Measurements from ENCODE around the gene SLC6A19. TPM values are rescaled to one million over a fixed set of nuclear protein-coding genes. Genes with fewer than 3 reads are reported as not detected.
A peak's percentile ranks its signal among the peaks of the same experiment; 100 is the strongest.

The SLC6A19 gene
- total and polyA plus RNA-seq, 9 of the 15 experiments (the other 6 are each of a cell fraction or from before 2014, with no cell fraction given) = 0.03 to 1.6 (median 0.59) TPM

DNA sequence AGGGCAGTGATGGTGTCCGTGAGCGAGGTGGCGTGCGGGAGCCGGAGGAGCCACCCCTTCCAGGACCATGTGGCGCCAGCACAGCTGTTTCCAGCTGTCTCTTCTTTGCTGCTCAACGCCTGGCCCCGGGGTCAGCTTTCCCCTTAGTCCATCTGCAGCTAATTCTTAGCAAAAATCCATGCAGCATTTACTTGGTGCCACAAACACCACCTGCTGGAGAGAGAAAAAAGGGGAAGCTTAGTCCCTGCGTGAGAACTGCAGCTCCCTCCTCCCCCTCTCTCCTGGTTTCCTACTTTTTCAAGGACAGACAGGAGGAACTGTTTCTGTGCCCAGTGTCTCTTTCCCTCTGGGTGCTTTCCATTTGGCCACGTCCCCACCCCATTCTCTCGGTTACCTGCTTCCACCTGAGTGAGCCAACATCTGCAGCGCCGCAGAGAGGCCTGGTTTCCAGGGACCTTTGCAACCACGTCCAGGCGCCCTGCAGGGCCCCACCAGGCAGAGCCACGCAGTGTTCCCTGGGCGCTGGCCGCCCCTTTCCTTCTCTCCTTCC is 3.4 kb downstream of the SLC6A19 start (continued):
- TF ChIP-seq RREB1 (CRISPR knock-in tag; IDR thresholded peaks at IDR 0.05) = 0 out of 2 replicates have a peak, but pooled peaks have one; percentile 19
- 0 out of 2 replicates have a peak, but pooled peaks have one; percentile 36 for TF ChIP-seq THRB (CRISPR knock-in tag; conservative IDR thresholded peaks at IDR 0.05)
- TF ChIP-seq, protein P1, sequence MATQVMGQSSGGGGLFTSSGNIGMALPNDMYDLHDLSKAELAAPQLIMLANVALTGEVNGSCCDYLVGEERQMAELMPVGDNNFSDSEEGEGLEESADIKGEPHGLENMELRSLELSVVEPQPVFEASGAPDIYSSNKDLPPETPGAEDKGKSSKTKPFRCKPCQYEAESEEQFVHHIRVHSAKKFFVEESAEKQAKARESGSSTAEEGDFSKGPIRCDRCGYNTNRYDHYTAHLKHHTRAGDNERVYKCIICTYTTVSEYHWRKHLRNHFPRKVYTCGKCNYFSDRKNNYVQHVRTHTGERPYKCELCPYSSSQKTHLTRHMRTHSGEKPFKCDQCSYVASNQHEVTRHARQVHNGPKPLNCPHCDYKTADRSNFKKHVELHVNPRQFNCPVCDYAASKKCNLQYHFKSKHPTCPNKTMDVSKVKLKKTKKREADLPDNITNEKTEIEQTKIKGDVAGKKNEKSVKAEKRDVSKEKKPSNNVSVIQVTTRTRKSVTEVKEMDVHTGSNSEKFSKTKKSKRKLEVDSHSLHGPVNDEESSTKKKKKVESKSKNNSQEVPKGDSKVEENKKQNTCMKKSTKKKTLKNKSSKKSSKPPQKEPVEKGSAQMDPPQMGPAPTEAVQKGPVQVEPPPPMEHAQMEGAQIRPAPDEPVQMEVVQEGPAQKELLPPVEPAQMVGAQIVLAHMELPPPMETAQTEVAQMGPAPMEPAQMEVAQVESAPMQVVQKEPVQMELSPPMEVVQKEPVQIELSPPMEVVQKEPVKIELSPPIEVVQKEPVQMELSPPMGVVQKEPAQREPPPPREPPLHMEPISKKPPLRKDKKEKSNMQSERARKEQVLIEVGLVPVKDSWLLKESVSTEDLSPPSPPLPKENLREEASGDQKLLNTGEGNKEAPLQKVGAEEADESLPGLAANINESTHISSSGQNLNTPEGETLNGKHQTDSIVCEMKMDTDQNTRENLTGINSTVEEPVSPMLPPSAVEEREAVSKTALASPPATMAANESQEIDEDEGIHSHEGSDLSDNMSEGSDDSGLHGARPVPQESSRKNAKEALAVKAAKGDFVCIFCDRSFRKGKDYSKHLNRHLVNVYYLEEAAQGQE (IDR thresholded peaks at IDR 0.05; ENCODE audit: borderline replicate concordance) = peak; percentile 83
- TF ChIP-seq, protein P1 (CRISPR knock-in tag; IDR thresholded peaks at IDR 0.05; ENCODE audit: low read depth) = no peak
- TF ChIP-seq CREM (IDR thresholded peaks at IDR 0.05; ENCODE audit: low read depth) = peak; percentile 13; the same call in 1 of the 2 replicates
- TF ChIP-seq ETV5 (CRISPR knock-in tag; IDR thresholded peaks at IDR 0.05; ENCODE audit: low read depth) = no peak
- no peak for TF ChIP-seq ZNF280B (CRISPR knock-in tag; IDR thresholded peaks at IDR 0.05)

Data from K562 (cell line).